ENCODE measurements around the gene IMMP2L. TPM values are rescaled to one million over a fixed set of nuclear protein-coding genes. Genes with fewer than 3 reads are reported as not detected.

IMMP2L gene
- total and polyA plus RNA-seq, 2 of the 4 experiments (the other 2 are of a cell fraction) = 5.8 to 9.3 TPM

DNA sequence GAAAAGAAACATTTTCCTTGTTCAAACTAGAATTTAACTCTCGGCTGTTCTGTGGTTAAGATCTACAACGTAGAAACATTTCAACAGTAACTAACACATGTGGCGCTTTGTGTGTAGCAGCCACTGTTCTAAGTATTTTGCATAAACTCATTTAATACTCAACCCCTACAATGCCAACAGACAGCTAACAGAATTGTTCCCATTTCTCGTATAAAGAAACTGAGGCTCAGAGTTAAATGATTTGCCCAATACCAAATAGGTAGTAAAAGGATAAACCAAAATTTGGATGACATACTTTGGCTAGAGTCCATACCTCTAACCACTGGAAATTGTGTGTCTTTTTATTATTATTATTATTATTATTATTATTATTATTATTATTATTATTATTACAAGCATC lies 543.8 kb downstream of the IMMP2L start:
- CTCF ChIA-PET = no interaction called here

More for the DNA sequence above, 543.8 kb downstream of the IMMP2L start:
- Histone ChIP-seq H2BK120ac (ENCODE audit: low read depth, low read length) (no peak overlapping the region), H3K4ac (ENCODE audit: low read depth, low read length) (no peak overlapping the region), H4K5ac (ENCODE audit: low read depth, low read length) (no peak overlapping the region), H2BK5ac (ENCODE audit: low read depth, low read length, poor library complexity, severe bottlenecking) (no peak overlapping the region), H3K27me3 (ENCODE audit: control insufficient read depth, insufficient read depth, low read length) (no peaks in the 10 kb centered on the region), H3K18ac (ENCODE audit: low read depth, low read length) (no peak overlapping the region), H3K9ac (ENCODE audit: low read depth, low read length) (no peak overlapping the region), H3K36me3 (ENCODE audit: control insufficient read depth, insufficient read depth, low read length) (no peaks in the 10 kb centered on the region), H3K9me3 (ENCODE audit: control insufficient read depth, insufficient read depth, low read length) (0 out of 2 replicates have a peak, but pooled peaks cover 2% of the 10 kb centered on the region), H3K9me1 (ENCODE audit: insufficient read depth, low read length) (no peaks in the 10 kb centered on the region), H3K14ac (replicated peaks; ENCODE audit: low read depth, low read length) (no peak overlapping the region), H2AK9ac (replicated peaks; ENCODE audit: low read depth, low read length, poor library complexity) (no peak overlapping the region), H3K4me1 (ENCODE audit: control insufficient read depth, insufficient read depth, low read length) (no peaks in the 10 kb centered on the region), H3K23ac (ENCODE audit: low read depth, low read length) (no peak overlapping the region), H2AK5ac (ENCODE audit: low read depth, low read length) (no peak overlapping the region), H2AFZ (replicated peaks; ENCODE audit: low read length, poor library complexity) (no peak overlapping the region), H4K20me1 (ENCODE audit: insufficient read depth, low read length) (no peaks in the 10 kb centered on the region), H2BK20ac (ENCODE audit: low read depth, low read length) (no peak overlapping the region), H3K4me2 (ENCODE audit: low read depth, low read length) (no peak overlapping the region), H2BK15ac (ENCODE audit: low read depth, low read length) (no peak overlapping the region), H3K27ac (ENCODE audit: insufficient read depth, low read length) (no peak overlapping the region), H3K56ac (ENCODE audit: extremely low read depth, insufficient read depth, low read length) (no peak overlapping the region), H4K8ac (ENCODE audit: low read depth in 2 of 2, low read length in 2 of 2) (no peak overlapping the region), H4K91ac (ENCODE audit: insufficient read depth, low read depth, low read length) (no peak overlapping the region), H3K4me3 (ENCODE audit: insufficient read depth, low read depth, low read length) (no peak overlapping the region), H3K79me1 (ENCODE audit: low read depth in 1 of 2, low read length in 2 of 2) (no peaks in the 10 kb centered on the region)
- TF ChIP-seq SMC3 (IDR thresholded peaks at IDR 0.05; ENCODE audit: low read depth, low read length) (no peak), BHLHE40 (IDR thresholded peaks at IDR 0.05; ENCODE audit: low read depth, low read length) (no peak), MAZ (IDR thresholded peaks at IDR 0.05; ENCODE audit: borderline replicate concordance, low read depth, low read length) (no peak), RCOR1 (IDR thresholded peaks at IDR 0.05; ENCODE audit: insufficient replicate concordance, low read length) (no peak)
- in situ Hi-C loops (cut with MboI; ENCODE audit: low sequenced_read_pairs) (no loop called here), intact Hi-C loops (cut with micrococcal nuclease) (no loop called here), dilution Hi-C loops (cut with HindIII; ENCODE audit: low sequenced_read_pairs, unreplicated experiment) (no loop called here)
- 100% methylated on average over 1 of the region's 4 CpGs; no CpG with 5 or more reads in 1 of the 2 experiments for whole genome bisulfite sequencing, 2 experiments (ENCODE audit: extremely low coverage in 2 of 2, insufficient read length in 1 of 2)
- POLR2A ChIA-PET (ENCODE audit: unreplicated experiment) = interaction anchor here (0.7 kb wide), 1 partner anchor 601 kb away, joined by 3 read pairs; no protein-coding TSS in a partner anchor
- ATAC-seq (ENCODE audit: low read depth) (no peak), DNase-seq (no peak)
- BruUV-seq (replicated peaks) = no TSS peak
